OCI-LY3 (cell line): Measurements from ENCODE around the gene EPHB1.

Experiments used
- H2AFZ ChIP-seq: fragments of 200-600, 300-600 bp; shearing (Covaris generic); 2 replicates; pipeline ENCODE4 v1.6.0; 2014; ENCODE audit warnings: antibody characterized with exemption, low read depth, low read length
- H3K27ac ChIP-seq: fragments of 200-600, 300-600 bp; sonication (generic); 2 replicates; pipeline ENCODE4 v1.5.1; 2014; ENCODE audit warnings: mild to moderate bottlenecking, low read length, moderate library complexity, mixed read lengths
- H3K27me3 ChIP-seq: fragments of 200-600, 300-600 bp; sonication (generic); 2 replicates; pipeline ENCODE4 v1.6.1; 2014; ENCODE audit warnings: low read depth, low read length, mixed read lengths
- H3K36me3 ChIP-seq: fragments of 200-600, 300-600 bp; sonication (generic); replicated peaks from 2 replicates; pipeline ENCODE3; 2014; ENCODE audit warnings: low read depth, low read length, mixed read lengths
- H3K4me1 ChIP-seq: fragments of 300-600, 200-600 bp; sonication (generic); 2 replicates; pipeline ENCODE4 v1.6.1; 2014; ENCODE audit warnings: low read length, mixed read lengths
- H3K4me2 ChIP-seq: fragments of 200-600, 300-600 bp; sonication (generic); 2 replicates; pipeline ENCODE4 v1.6.1; 2014; ENCODE audit warnings: low read length, mixed read lengths
- H3K4me3 ChIP-seq: fragments of 300-600, 200-600 bp; sonication (generic); 2 replicates; pipeline ENCODE4 v1.5.1; 2014; ENCODE audit warnings: antibody characterized with exemption, mild to moderate bottlenecking, low read length, moderate library complexity
- H3K79me2 ChIP-seq: fragments of 300-600, 200-600 bp; shearing (Covaris generic); 2 replicates; pipeline ENCODE4 v1.6.1; 2014; ENCODE audit warnings: mild to moderate bottlenecking, low read length, mixed read lengths
- H3K9ac ChIP-seq: fragments of 300-600, 200-600 bp; shearing (Covaris generic); 2 replicates; pipeline ENCODE4 v1.6.0; 2014; ENCODE audit warnings: mild to moderate bottlenecking, low read length, moderate library complexity
- H3K9me3 ChIP-seq: fragments of 200-600, 300-600 bp; shearing (Covaris generic); 2 replicates; pipeline ENCODE4 v1.6.1; 2014; ENCODE audit warnings: low read length, mixed read lengths; ENCODE audit not compliant: insufficient read depth
- H4K20me1 ChIP-seq: fragments of 200-600, 300-600 bp; sonication (generic); 2 replicates; pipeline ENCODE4 v1.6.1; 2016; ENCODE audit warnings: low read length, mixed read lengths; ENCODE audit not compliant: insufficient read depth
- CTCF ChIP-seq: fragments of 200-600, 300-600 bp; sonication (generic); IDR thresholded peaks from 2 replicates; pipeline ENCODE4 v1.5.1; 2014; ENCODE audit warnings: antibody characterized with exemption, low read length, low read depth
- EZH2phosphoT487 ChIP-seq: fragments of 200-600 bp; shearing (Covaris generic); IDR thresholded peaks from 2 replicates; pipeline ENCODE4 v1.6.1; 2018; ENCODE audit warnings: antibody characterized with exemption, mixed run types, low read depth

Gene EPHB1

GRCh38 chr3:135143474-135143873 is 348.4 kb downstream of the EPHB1 start:
- H3K27me3 ChIP-seq, result no peaks in the 10 kb centered on the region
- H4K20me1 ChIP-seq, result peaks cover 94% of the 10 kb centered on the region
- H2AFZ ChIP-seq, result no peak overlapping the region
- TF ChIP-seq EZH2phosphoT487, result no peak
- TF ChIP-seq CTCF, result no peak
- H3K79me2 ChIP-seq, result peaks cover 91% of the 10 kb centered on the region
- H3K36me3 ChIP-seq, result peaks cover 58% of the 10 kb centered on the region
- no peaks in the 10 kb centered on the region for H3K9me3 ChIP-seq
- H3K4me3 ChIP-seq, result no peak overlapping the region
- H3K9ac ChIP-seq, result no peak overlapping the region
- H3K27ac ChIP-seq, result no peak overlapping the region
- H3K4me2 ChIP-seq, result no peak overlapping the region
- H3K4me1 ChIP-seq, result no peaks in the 10 kb centered on the region

- no peak overlapping the region for H3K4me2 ChIP-seq
- no peak for TF ChIP-seq EZH2phosphoT487
- no peak for TF ChIP-seq CTCF
- no peak overlapping the region for H3K4me3 ChIP-seq
- H2AFZ ChIP-seq, result no peak overlapping the region
- peaks cover 53% of the 10 kb centered on the region for H3K36me3 ChIP-seq
- H3K9me3 ChIP-seq, result no peaks in the 10 kb centered on the region
- no peak overlapping the region for H3K27ac ChIP-seq
- H4K20me1 ChIP-seq, result peaks cover 98% of the 10 kb centered on the region
- H3K9ac ChIP-seq, result no peak overlapping the region
- H3K4me1 ChIP-seq, result no peaks in the 10 kb centered on the region
- H3K27me3 ChIP-seq, result no peaks in the 10 kb centered on the region
- H3K79me2 ChIP-seq, result peaks cover 91% of the 10 kb centered on the region
These were observed 350.5 kb downstream of the EPHB1 start for GRCh38 chr3:135145581-135145980.

GRCh38 chr3:135147657-135148056 is 352.6 kb downstream of the EPHB1 start:
- Histone ChIP-seq H4K20me1 (peaks cover 98% of the 10 kb centered on the region), H3K27ac (no peak overlapping the region), H3K9me3 (no peaks in the 10 kb centered on the region), H3K4me3 (no peak overlapping the region), H3K9ac (no peak overlapping the region), H3K79me2 (peaks cover 82% of the 10 kb centered on the region), H2AFZ (no peak overlapping the region), H3K36me3 (peaks cover 36% of the 10 kb centered on the region), H3K27me3 (no peaks in the 10 kb centered on the region), H3K4me2 (no peak overlapping the region), H3K4me1 (no peaks in the 10 kb centered on the region)
- TF ChIP-seq EZH2phosphoT487 (no peak), CTCF (no peak)

DNA sequence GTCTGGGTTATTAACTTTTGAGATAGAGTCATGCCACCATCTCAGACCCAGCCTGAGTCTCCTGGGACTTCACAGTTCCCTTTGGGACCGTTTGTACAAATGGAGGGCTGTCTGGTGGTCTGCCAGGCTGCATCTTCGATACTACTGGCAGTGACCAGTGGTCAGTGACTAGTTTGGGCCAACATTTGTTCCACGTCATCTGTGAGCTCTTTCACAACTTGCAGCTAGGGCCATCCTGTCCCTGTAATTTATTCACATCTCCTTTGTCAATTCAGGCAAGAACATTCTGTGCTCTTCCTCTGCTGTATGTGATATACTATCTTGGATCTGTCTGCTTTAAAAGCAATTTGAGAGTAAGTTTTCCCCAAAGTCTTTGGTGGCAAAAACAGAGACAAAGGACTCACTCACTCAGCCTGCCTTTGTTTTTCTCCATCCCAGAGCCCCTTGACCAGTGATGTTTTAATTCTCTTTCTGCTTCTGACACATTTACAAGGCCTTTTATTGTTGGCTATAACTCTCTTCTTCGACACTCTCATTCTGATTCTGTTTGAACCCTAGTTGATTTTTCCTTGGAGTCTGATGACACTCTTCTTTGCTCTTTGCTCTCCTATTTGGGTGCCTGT is 353.4 kb downstream of the EPHB1 start:
- no peak overlapping the region for H3K9ac ChIP-seq
- peaks cover 74% of the 10 kb centered on the region for H3K79me2 ChIP-seq
- no peaks in the 10 kb centered on the region for H3K9me3 ChIP-seq
- no peaks in the 10 kb centered on the region for H3K27me3 ChIP-seq
- no peak overlapping the region for H3K4me2 ChIP-seq
- H3K36me3 ChIP-seq, result peaks cover 37% of the 10 kb centered on the region
- H3K27ac ChIP-seq, result no peak overlapping the region
- no peak overlapping the region for H2AFZ ChIP-seq
- H3K4me1 ChIP-seq, result no peaks in the 10 kb centered on the region
- H3K4me3 ChIP-seq, result no peak overlapping the region
- TF ChIP-seq CTCF, result no peak
- TF ChIP-seq EZH2phosphoT487, result no peak
- peaks cover 96% of the 10 kb centered on the region for H4K20me1 ChIP-seq
